Activated CD8-positive, alpha-beta memory T cell treated with anti-CD3 and anti-CD28 coated beads for 1 hour (primary cell): ENCODE results near the gene KLK11.

Experiments
- DNase-seq, 2 donors: peaks; one replicate each; pipeline ENCODE4 v3.0.0-alpha.2; 2020; ENCODE audit warnings: low read depth in 1 of 2; ENCODE audit errors: extremely low read depth in 1 of 2

KLK11 gene

GRCh38 chr19:50974702-50975556 is 51.5 kb downstream of the KLK11 start:
- no peak for DNase-seq

GRCh38 chr19:50972795-50973376 is 53.5 kb downstream of the KLK11 start:
- DNase-seq: no peak
